Neural cell (in vitro differentiated cells): ENCODE data around the gene CXCR1. TPM values are rescaled to one million over a fixed set of nuclear protein-coding genes. Genes with fewer than 3 reads are reported as not detected.

Experiments used
- H2AFZ ChIP-seq: fragments of 200-600, 300-800 bp; sonication (generic), shearing (Covaris generic); 2 replicates; pipeline ENCODE4 v1.6.0; 2014; ENCODE audit warnings: low read depth, mild to moderate bottlenecking, antibody characterized with exemption, low read length, moderate library complexity
- H3F3A ChIP-seq: fragments of 200-600 bp; shearing (Covaris generic); 2 replicates; pipeline ENCODE4 v1.6.1; 2016; ENCODE audit warnings: mild to moderate bottlenecking, moderate library complexity, mixed read lengths, antibody characterized with exemption, low read length; ENCODE audit not compliant: insufficient read depth, poor library complexity, severe bottlenecking
- H3K27ac ChIP-seq: fragments of 200-600, 300-800 bp; sonication (generic), shearing (Covaris generic); 2 replicates; pipeline ENCODE4 v1.5.1; 2014; ENCODE audit warnings: mild to moderate bottlenecking, low read length, moderate library complexity
- H3K27me3 ChIP-seq: fragments of 300-800, 200-600 bp; sonication (generic), shearing (Covaris generic); 2 replicates; pipeline ENCODE4 v1.6.0; 2014; ENCODE audit warnings: mild to moderate bottlenecking, low read depth, low read length, moderate library complexity; ENCODE audit not compliant: insufficient read depth
- H3K36me3 ChIP-seq: fragments of 300-800, 200-600 bp; sonication (generic), shearing (Covaris generic); 2 replicates; pipeline ENCODE4 v1.5.1; 2014; ENCODE audit warnings: mild to moderate bottlenecking, antibody characterized with exemption, low read length, moderate library complexity; ENCODE audit not compliant: insufficient read depth
- H3K4me2 ChIP-seq: fragments of 300-800, 200-600 bp; sonication (generic), shearing (Covaris generic); 2 replicates; pipeline ENCODE4 v1.6.0; 2014; ENCODE audit warnings: mild to moderate bottlenecking, low read length
- H3K4me3 ChIP-seq: fragments of 300-800, 200-600 bp; sonication (generic), shearing (Covaris generic); 2 replicates; pipeline ENCODE4 v1.5.1; 2014; ENCODE audit warnings: mild to moderate bottlenecking, low read length, moderate library complexity
- H3K79me2 ChIP-seq: fragments of 200-600 bp; shearing (Covaris generic); replicated peaks from 2 replicates; pipeline ENCODE4 v1.6.0; 2014; ENCODE audit warnings: mild to moderate bottlenecking, low read length, moderate library complexity; ENCODE audit not compliant: insufficient read depth
- H3K9ac ChIP-seq: fragments of 300-800, 200-600 bp; sonication (generic), shearing (Covaris generic); 2 replicates; pipeline ENCODE4 v1.6.1; 2016; ENCODE audit warnings: mild to moderate bottlenecking, low read length, mixed read lengths
- H3K9me2 ChIP-seq: fragments of 200-600 bp; shearing (Covaris generic); 2 replicates; pipeline ENCODE4 v1.6.1; 2016; ENCODE audit warnings: mild to moderate bottlenecking, low read length, mixed read lengths; ENCODE audit not compliant: insufficient read depth
- H3K9me3 ChIP-seq: fragments of 200-600, 300-800 bp; sonication (generic), shearing (Covaris generic); 2 replicates; pipeline ENCODE4 v1.6.1; 2016; ENCODE audit warnings: mild to moderate bottlenecking, mixed run types, low read length, moderate library complexity, mixed read lengths
- H4K20me1 ChIP-seq: fragments of 200-600 bp; shearing (Covaris generic); 2 replicates; pipeline ENCODE4 v1.6.1; 2016; ENCODE audit warnings: mild to moderate bottlenecking, mixed run types; ENCODE audit not compliant: insufficient read depth
- CTCF ChIP-seq: fragments of 450-650 bp; IDR thresholded peaks from 2 replicates; pipeline ENCODE4 v1.5.1; 2014; ENCODE audit warnings: antibody characterized with exemption, mild to moderate bottlenecking, moderate library complexity; ENCODE audit not compliant: poor library complexity, severe bottlenecking
- EP300 ChIP-seq: fragments of 450-650 bp; conservative IDR thresholded peaks from 2 replicates; pipeline ENCODE4 v1.6.1; 2014; ENCODE audit warnings: antibody characterized with exemption, mild to moderate bottlenecking, moderate library complexity; ENCODE audit not compliant: poor library complexity, severe bottlenecking
- EZH2 ChIP-seq: fragments of 200-600, 300-800 bp; shearing (Covaris generic), sonication (generic); IDR thresholded peaks from 2 replicates; pipeline ENCODE4 v1.6.1; 2014; ENCODE audit warnings: antibody characterized with exemption, low read length, borderline replicate concordance, mild to moderate bottlenecking; ENCODE audit not compliant: insufficient read depth, poor library complexity, severe bottlenecking
- POLR2AphosphoS5 ChIP-seq: IDR thresholded peaks from 2 replicates; pipeline ENCODE4 v1.6.1; 2012
- RAD21 ChIP-seq: fragments of 450-650 bp; conservative IDR thresholded peaks from 2 replicates; pipeline ENCODE4 v1.6.1; 2014; ENCODE audit warnings: antibody characterized with exemption, mild to moderate bottlenecking, moderate library complexity
- REST ChIP-seq: IDR thresholded peaks from 2 replicates; pipeline ENCODE4 v1.6.1; 2012; ENCODE audit warnings: borderline replicate concordance
- SMC3 ChIP-seq: fragments of 450-650 bp; conservative IDR thresholded peaks from 2 replicates; pipeline ENCODE4 v1.6.1; 2014; ENCODE audit warnings: antibody characterized with exemption, mild to moderate bottlenecking, moderate library complexity; ENCODE audit not compliant: poor library complexity
- TAF1 ChIP-seq: IDR thresholded peaks from 2 replicates; pipeline ENCODE4 v1.6.1; 2012; ENCODE audit warnings: low read depth
- polyA plus RNA-seq: library from polyadenylated mRNA; depleted of rRNA; stranded (reverse); fragments of >200 nt; gene quantifications from 2 replicates; pipeline ENCODE4 v1.2.3, GENCODE V29; 2014

CXCR1 gene
- polyA plus RNA-seq, 1 donor from 2014 or later, result not detected

GRCh38 chr2:218180467-218181114 lies 13.8 kb upstream of the CXCR1 start:
- Histone ChIP-seq H2AFZ (no peak overlapping the region), H3K9me3 (no peaks in the 10 kb centered on the region), H3F3A (no peaks in the 10 kb centered on the region), H3K4me3 (no peak overlapping the region), H3K9ac (no peak overlapping the region), H3K9me2 (no peaks in the 10 kb centered on the region), H3K79me2 (no peaks in the 10 kb centered on the region), H4K20me1 (no peaks in the 10 kb centered on the region), H3K27ac (no peak overlapping the region), H3K36me3 (no peaks in the 10 kb centered on the region), H3K4me2 (no peak overlapping the region), H3K27me3 (no peaks in the 10 kb centered on the region)
- TF ChIP-seq REST (no peak), EP300 (no peak), SMC3 (no peak), EZH2 (no peak), RAD21 (no peak)

GRCh38 chr2:218179782-218180181 lies 13.0 kb upstream of the CXCR1 start:
- H3K27me3 ChIP-seq, result no peaks in the 10 kb centered on the region
- H3K27ac ChIP-seq, result no peak overlapping the region
- no peaks in the 10 kb centered on the region for H3K36me3 ChIP-seq
- no peak overlapping the region for H3K4me3 ChIP-seq
- no peaks in the 10 kb centered on the region for H3K9me3 ChIP-seq
- no peak overlapping the region for H3K4me2 ChIP-seq
- no peak overlapping the region for H2AFZ ChIP-seq
- TF ChIP-seq TAF1 (no peak), POLR2AphosphoS5 (no peak), EP300 (no peak), RAD21 (no peak), SMC3 (no peak), REST (no peak), CTCF (no peak)
- no peaks in the 10 kb centered on the region for H4K20me1 ChIP-seq
- no peak overlapping the region for H3K9ac ChIP-seq
- H3K9me2 ChIP-seq, result no peaks in the 10 kb centered on the region
- H3F3A ChIP-seq, result no peaks in the 10 kb centered on the region
- no peaks in the 10 kb centered on the region for H3K79me2 ChIP-seq
